Pancreas (tissue), 10 donors: ENCODE measurements around the gene CCNE1. TPM values are rescaled to one million over a fixed set of nuclear protein-coding genes. Genes with fewer than 3 reads are reported as not detected.

Experiments
- ATAC-seq, 4 donors: fragments of 200-7000 bp; cut with Tn5 transposase; one replicate each; pipeline versions ENCODE4 v1.8.0 to v1.9.1; 2020; ENCODE audit warnings: mild to moderate bottlenecking in 4 of 4, moderate library complexity in 4 of 4
- DNase-seq, 6 donors: peaks; one replicate each; pipeline ENCODE4 v3.0.0-alpha.2; 2020
- FAIRE-seq: peaks from 2 replicates; lab custom pipeline; 2012; peaks lifted over from hg19 to GRCh38; lab: Jason Lieb, UNC
- H3K27ac ChIP-seq, 4 donors: fragments of 200-600 bp; sonication (generic); 1 replicate in 3 of 4; 2 replicates in 1 of 4; pipeline versions ENCODE4 v1.5.0 to v1.8.0; 2020
- H3K27me3 ChIP-seq, 4 donors: fragments of 200-600 bp; one replicate each; pipeline ENCODE4 v1.8.0; 2021
- H3K36me3 ChIP-seq, 3 donors: fragments of 200-600 bp; sonication (generic) in 1 of 3; one replicate each; pipeline versions ENCODE4 v1.5.0 to v1.8.0; 2020 to 2021
- H3K4me1 ChIP-seq, 3 donors: fragments of 200-600 bp; one replicate each; pipeline ENCODE4 v1.8.0; 2021
- H3K4me3 ChIP-seq, 4 donors: fragments of 200-600 bp; sonication (generic) in 2 of 4; one replicate each; pipeline versions ENCODE4 v1.5.0 to v1.8.0; 2020 to 2021
- H3K9me3 ChIP-seq, 4 donors: fragments of 200-600 bp; one replicate each; pipeline ENCODE4 v1.8.0; 2021
- CTCF ChIP-seq, 4 donors: fragments of 200-600 bp; sonication (generic) in 3 of 4; IDR thresholded peaks; one replicate each; pipeline versions ENCODE4 v1.5.0 to v1.8.0; 2021; ENCODE audit warnings: antibody characterized with exemption in 4 of 4
- WGBS, 2 donors: extraction: QIAGEN DNeasy Blood & Tissue Kit; methylation state at CpG; one replicate each; pipeline ENCODE4 v1.1.7; 2013; 5-methylcytosine and 5-hydroxymethylcytosine counted together
- intact Hi-C, 3 donors: fragments of 100-400 bp; cut with DNase I; formaldehyde crosslinking; loops; one replicate each; pipeline versions ENCODE4 v1.11.1 to v1.14.2; 2022
- polyA plus RNA-seq, 2 donors: library from polyadenylated mRNA; stranded (reverse); fragments of 200-250 nt; gene quantifications; one replicate each; pipeline ENCODE4 v1.2.3, GENCODE V29; 2013
- total RNA-seq, 6 donors: library from RNA; stranded (reverse); fragmentation: NEBNext Ultra II Directional in 4 of 6; extraction: Animal tissue kit (Norgen Biotek cat#: 25700) in 4 of 6; gene quantifications; one replicate each; pipeline versions ENCODE4 v1.2.1 to v1.2.4, GENCODE V29; 2021 to 2023
- donor health status: healthy with polysubstance abuse.
- donor health status: DM: no; HTN: no; CAD: no; lungs with moderate emphysema.
- donor health status: DM: no; HTN: no; CAD: no.
- donor health status: control.
- donor health status: control.
- donor health status: Bipolar disorder and iron deficiency.
- donor health status: DM: yes; HTN: yes; CAD: no.
- donor health status: DM: no; HTN: no; CAD: no.
- donor health status: DM: no; HTN: no; CAD: no.
- donor health status: DM: yes; HTN: yes; CAD: no.

Gene CCNE1
- total and polyA plus RNA-seq, 8 donors: 0.23 to 1.9 (median 0.74) TPM

- Histone ChIP-seq H3K27ac (no peak overlapping the region), H3K36me3 (no peaks in the 10 kb centered on the region), H3K4me3 (no peak overlapping the region), H3K27me3 (no peaks in the 10 kb centered on the region), H3K9me3 (no peaks in the 10 kb centered on the region), H3K4me1 (peaks cover 0 to 5% (median 4%) of the 10 kb centered on the region in 3 donors)
- WGBS, 2 donors: 40 to 43% methylated on average over 18 of the region's 18 CpGs
- DNase-seq (peak in 2 of 6 donors; percentile 17 to 24), ATAC-seq (peak; percentile 31 to 78 (median 46)), FAIRE-seq (no peak)
- intact Hi-C loops: no loop called here
- no peak for TF ChIP-seq CTCF (IDR thresholded peaks at IDR 0.05)
Measured at GRCh38 chr19:29805031-29805965, 6.5 kb upstream of the CCNE1 start.

GRCh38 chr19:29806098-29806866 lies 5.5 kb upstream of the CCNE1 start:
- peaks cover 0 to 5% (median 4%) of the 10 kb centered on the region in 3 donors for H3K4me1 ChIP-seq
- intact Hi-C loops: no loop called here
- WGBS, 2 donors: 89 to 91% methylated on average over 10 of the region's 10 CpGs
- FAIRE-seq (no peak), ATAC-seq (peak in 2 of 4 donors; percentile 24 to 61), DNase-seq (peak in 2 of 6 donors; percentile 11 to 22)
- no peak for TF ChIP-seq CTCF (IDR thresholded peaks at IDR 0.05)
- H3K27ac ChIP-seq: no peak overlapping the region
- H3K4me3 ChIP-seq: no peak overlapping the region
- no peaks in the 10 kb centered on the region for H3K9me3 ChIP-seq
- no peaks in the 10 kb centered on the region for H3K36me3 ChIP-seq
- H3K27me3 ChIP-seq: no peaks in the 10 kb centered on the region

GRCh38 chr19:29807178-29807577 lies 4.6 kb upstream of the CCNE1 start:
- FAIRE-seq (no peak), ATAC-seq (no peak), DNase-seq (no peak)
- Histone ChIP-seq H3K4me3 (no peak overlapping the region), H3K9me3 (no peaks in the 10 kb centered on the region), H3K36me3 (no peaks in the 10 kb centered on the region), H3K4me1 (peaks cover 0 to 5% (median 4%) of the 10 kb centered on the region in 3 donors), H3K27ac (no peak overlapping the region), H3K27me3 (no peaks in the 10 kb centered on the region)
- intact Hi-C loops: no loop called here
- TF ChIP-seq CTCF (IDR thresholded peaks at IDR 0.05): no peak
- WGBS, 2 donors: 91 to 94% methylated on average over 6 of the region's 6 CpGs

- no peak for FAIRE-seq
- no peak for TF ChIP-seq CTCF (IDR thresholded peaks at IDR 0.05)
- no peak overlapping the region for H3K4me3 ChIP-seq
- intact Hi-C loops: no loop called here
- no peak for DNase-seq
- H3K27ac ChIP-seq: no peak overlapping the region
- H3K9me3 ChIP-seq: no peaks in the 10 kb centered on the region
- no peaks in the 10 kb centered on the region for H3K27me3 ChIP-seq
- H3K4me1 ChIP-seq: peaks cover 0 to 5% (median 4%) of the 10 kb centered on the region in 3 donors
- WGBS, 2 donors: 93 to 96% methylated on average over 8 of the region's 8 CpGs
- H3K36me3 ChIP-seq: no peaks in the 10 kb centered on the region
- ATAC-seq: no peak
Measured at GRCh38 chr19:29807870-29808405, 3.9 kb upstream of the CCNE1 start.
